Kidney (tissue), 14 donors: ENCODE results near the gene MYO9A. TPM values are rescaled to one million over a fixed set of nuclear protein-coding genes. Genes with fewer than 3 reads are reported as not detected.
"Not testable (repeated sequence)": the region's sequence is repeated elsewhere in the genome, so short reads cannot be mapped to it uniquely, and the experiment has no call there.

ENCODE experiments used
- DNase-seq, 5 donors: peaks; one replicate each; pipeline ENCODE4 v3.0.0-alpha.2; 2013 to 2020
- FAIRE-seq: peaks from 2 replicates; lab custom pipeline; 2012; peaks lifted over from hg19 to GRCh38; lab: Jason Lieb, UNC
- H3K27ac ChIP-seq, 2 donors: one replicate each; pipeline ENCODE4 v1.7.0; 2013; ENCODE audit warnings: low read depth in 2 of 2, low read length in 2 of 2, inconsistent platforms in 1 of 2
- H3K27me3 ChIP-seq: one replicate; pipeline ENCODE4 v1.7.1; 2013; ENCODE audit warnings: low read length, inconsistent platforms; ENCODE audit not compliant: control insufficient read depth, insufficient read depth
- H3K36me3 ChIP-seq, 3 donors: one replicate each; pipeline versions ENCODE4 v1.7.0 to v1.7.1; 2013; ENCODE audit warnings: low read length in 3 of 3, control low read depth in 1 of 3, inconsistent platforms in 1 of 3; ENCODE audit not compliant: insufficient read depth in 3 of 3, control insufficient read depth in 2 of 3
- H3K4me1 ChIP-seq, 3 donors: one replicate each; pipeline versions ENCODE4 v1.7.0 to v1.7.1; 2013; ENCODE audit warnings: low read length in 3 of 3, inconsistent platforms in 1 of 3, low read depth in 1 of 3; ENCODE audit not compliant: control insufficient read depth in 2 of 3, insufficient read depth in 2 of 3
- H3K4me3 ChIP-seq, 3 donors: one replicate each; pipeline versions ENCODE4 v1.7.0 to v1.8.1; 2013; ENCODE audit warnings: low read length in 3 of 3, control low read depth in 1 of 3, inconsistent platforms in 1 of 3
- H3K9ac ChIP-seq, 3 donors: one replicate each; pipeline versions ENCODE4 v1.7.0 to v1.7.1; 2013; ENCODE audit warnings: low read length in 3 of 3, control low read depth in 1 of 3, inconsistent platforms in 1 of 3
- H3K9me3 ChIP-seq, 3 donors: one replicate each; pipeline versions ENCODE4 v1.7.0 to v1.7.1; 2013; ENCODE audit warnings: low read length in 3 of 3, control low read depth in 1 of 3, inconsistent platforms in 1 of 3; ENCODE audit not compliant: control insufficient read depth in 2 of 3, insufficient read depth in 1 of 3
- intact Hi-C: fragments of 100-400 bp; cut with DNase I; formaldehyde crosslinking; loops from one replicate; pipeline ENCODE4 v1.11.1; 2022
- polyA plus RNA-seq: library from polyadenylated mRNA; stranded (reverse); fragments of 350-450 nt; fragmentation: Illumina TruSeq; extraction: RNeasy Lipid Tissue Mini Kit (QIAGEN cat#74804); gene quantifications from one replicate; pipeline ENCODE4 v1.2.3, GENCODE V29; 2014; ENCODE audit warnings: low read depth, low replicate concordance; ENCODE audit not compliant: insufficient read depth
- total RNA-seq: library from RNA; stranded (reverse); fragmentation: NEBNext Ultra II Directional; extraction: Animal tissue kit (Norgen Biotek cat#: 25700); gene quantifications from one replicate; pipeline ENCODE4 v1.2.1, GENCODE V29; 2021
- TF ChIP-seq, protein P1 (sequence below): IDR thresholded peaks from 3 replicates; pipeline ENCODE4 v1.5.1; 2012; ENCODE audit warnings: mild to moderate bottlenecking, moderate library complexity, borderline replicate concordance; ENCODE audit not compliant: insufficient read depth; ENCODE audit errors: extremely low read depth
- donor health status: control.
- donor health status: control.
- donor health status: control.
- donor health status: control.
- donor health status: control.
- donor health status: DM: yes; HTN: yes; CAD: no.
- donor health status: Normal renal cell carcinoma (clear cell type).

MYO9A gene
- total and polyA plus RNA-seq, 2 donors from 2014 or later, result 5.5 to 132 TPM

DNA sequence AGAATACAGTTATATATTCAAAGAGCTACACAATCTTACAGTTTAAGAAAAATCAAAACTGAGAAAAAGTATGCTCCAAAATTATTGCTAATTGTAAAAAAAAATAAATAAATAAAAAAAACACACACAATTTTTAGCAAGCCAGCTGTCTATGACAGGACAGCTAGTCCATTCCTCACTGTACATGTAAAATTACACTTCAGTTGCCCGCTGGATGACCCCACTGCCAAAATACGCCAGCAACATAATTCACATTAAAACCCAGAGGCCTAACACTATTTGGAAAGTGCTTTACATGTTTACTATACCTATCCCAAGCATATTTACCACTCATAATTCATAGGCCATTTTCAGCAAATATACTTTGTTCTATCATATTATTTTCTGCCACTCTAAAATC, 5.8 kb downstream of the MYO9A start:
- no peak overlapping the region for H3K9ac ChIP-seq
- intact Hi-C loops, result no loop called here
- H3K4me1 ChIP-seq, result peaks cover 2 to 15% (median 8%) of the 10 kb centered on the region in 3 donors
- no peaks in the 10 kb centered on the region for H3K36me3 ChIP-seq
- no peak overlapping the region for H3K4me3 ChIP-seq
- TF ChIP-seq, protein P1, sequence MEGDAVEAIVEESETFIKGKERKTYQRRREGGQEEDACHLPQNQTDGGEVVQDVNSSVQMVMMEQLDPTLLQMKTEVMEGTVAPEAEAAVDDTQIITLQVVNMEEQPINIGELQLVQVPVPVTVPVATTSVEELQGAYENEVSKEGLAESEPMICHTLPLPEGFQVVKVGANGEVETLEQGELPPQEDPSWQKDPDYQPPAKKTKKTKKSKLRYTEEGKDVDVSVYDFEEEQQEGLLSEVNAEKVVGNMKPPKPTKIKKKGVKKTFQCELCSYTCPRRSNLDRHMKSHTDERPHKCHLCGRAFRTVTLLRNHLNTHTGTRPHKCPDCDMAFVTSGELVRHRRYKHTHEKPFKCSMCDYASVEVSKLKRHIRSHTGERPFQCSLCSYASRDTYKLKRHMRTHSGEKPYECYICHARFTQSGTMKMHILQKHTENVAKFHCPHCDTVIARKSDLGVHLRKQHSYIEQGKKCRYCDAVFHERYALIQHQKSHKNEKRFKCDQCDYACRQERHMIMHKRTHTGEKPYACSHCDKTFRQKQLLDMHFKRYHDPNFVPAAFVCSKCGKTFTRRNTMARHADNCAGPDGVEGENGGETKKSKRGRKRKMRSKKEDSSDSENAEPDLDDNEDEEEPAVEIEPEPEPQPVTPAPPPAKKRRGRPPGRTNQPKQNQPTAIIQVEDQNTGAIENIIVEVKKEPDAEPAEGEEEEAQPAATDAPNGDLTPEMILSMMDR, result no peak
- no peak overlapping the region for H3K27ac ChIP-seq
- H3K27me3 ChIP-seq, result no peaks in the 10 kb centered on the region
- FAIRE-seq (no peak), DNase-seq (peak in 3 of 5 donors; percentile 32 to 73 (median 36))
- no peaks in the 10 kb centered on the region for H3K9me3 ChIP-seq

DNA sequence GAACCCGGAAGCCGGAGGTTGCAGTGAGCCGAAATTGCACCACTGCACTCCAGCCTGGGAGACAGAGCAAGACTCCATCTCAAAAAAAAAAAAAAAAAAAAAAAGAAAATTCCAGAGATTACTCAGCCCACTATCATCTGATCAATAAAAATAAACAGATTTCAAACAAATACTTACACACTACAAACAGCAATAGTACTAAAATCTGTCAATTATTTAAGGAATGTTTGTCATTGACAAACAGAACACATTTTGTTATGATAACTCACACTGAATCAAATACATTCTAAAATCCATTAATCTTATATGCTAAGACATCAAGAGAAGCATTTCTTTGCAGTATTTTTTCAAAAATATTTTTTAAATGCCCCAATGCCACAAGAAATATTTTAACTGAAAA, 7.6 kb downstream of the MYO9A start:
- no peak for DNase-seq
- no peaks in the 10 kb centered on the region for H3K9me3 ChIP-seq
- H3K36me3 ChIP-seq, result no peaks in the 10 kb centered on the region
- no peak overlapping the region for H3K4me3 ChIP-seq
- H3K27ac ChIP-seq, result no peak overlapping the region
- TF ChIP-seq, protein P1, result no peak
- H3K4me1 ChIP-seq, result peaks cover 1 to 8% (median 8%) of the 10 kb centered on the region in 3 donors
- FAIRE-seq, result no peak
- no peaks in the 10 kb centered on the region for H3K27me3 ChIP-seq
- intact Hi-C loops, result no loop called here
- H3K9ac ChIP-seq, result no peak overlapping the region

DNA sequence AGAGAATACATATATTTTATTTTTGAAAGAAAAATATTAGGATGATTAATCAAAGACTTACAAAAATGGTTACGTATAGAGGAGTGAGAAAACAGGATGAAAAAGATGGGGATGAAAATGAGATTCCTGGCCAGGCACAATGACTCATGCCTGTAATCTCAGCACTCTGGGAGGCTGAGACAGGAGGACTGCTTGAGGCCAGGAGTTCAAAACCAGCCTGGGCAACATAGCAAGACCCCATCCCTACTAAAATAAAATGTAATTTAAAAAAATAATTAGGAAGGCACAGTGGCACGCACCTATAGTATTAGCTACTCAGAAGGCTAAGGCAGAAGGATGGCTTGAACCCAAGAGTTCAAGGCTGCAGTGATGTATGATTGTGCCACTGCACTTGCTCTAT, 11.9 kb downstream of the MYO9A start:
- FAIRE-seq (no peak), DNase-seq (no peak)
- intact Hi-C loops, result no loop called here
- H3K4me1 ChIP-seq, result peaks cover 0 to 3% (median 0%) of the 10 kb centered on the region in 3 donors
- H3K27me3 ChIP-seq, result no peaks in the 10 kb centered on the region
- TF ChIP-seq, protein P1, result no peak
- no peak overlapping the region for H3K27ac ChIP-seq
- H3K9me3 ChIP-seq, result no peaks in the 10 kb centered on the region
- no peak overlapping the region for H3K4me3 ChIP-seq
- H3K36me3 ChIP-seq, result no peaks in the 10 kb centered on the region
- no peak overlapping the region for H3K9ac ChIP-seq

DNA sequence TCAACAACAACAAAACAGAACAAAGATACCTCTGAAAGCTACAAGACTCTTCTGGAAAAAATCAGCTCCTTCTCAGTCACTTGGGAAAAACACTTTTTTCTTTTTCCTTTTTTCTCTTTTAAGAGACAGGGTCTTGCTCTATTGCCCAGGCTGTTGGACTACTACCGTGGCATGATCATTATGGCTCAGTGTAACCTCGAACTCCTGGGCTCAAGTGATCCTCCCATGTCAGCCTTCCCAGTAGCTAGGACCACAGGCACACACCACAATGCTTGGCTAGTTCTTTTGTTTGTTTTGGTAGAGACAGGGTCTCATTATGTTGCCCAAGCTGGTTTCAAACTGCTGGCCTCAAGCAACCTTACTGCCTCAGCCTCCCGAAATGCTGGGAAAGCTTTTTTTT, 12.8 kb downstream of the MYO9A start:
- Histone ChIP-seq H3K9ac (no peak overlapping the region), H3K36me3 (no peaks in the 10 kb centered on the region), H3K27ac (no peak overlapping the region), H3K4me3 (no peak overlapping the region), H3K4me1 (peaks cover 0 to 3% (median 0%) of the 10 kb centered on the region in 3 donors), H3K9me3 (no peaks in the 10 kb centered on the region), H3K27me3 (no peaks in the 10 kb centered on the region)
- TF ChIP-seq, protein P1, result no peak
- DNase-seq (no peak), FAIRE-seq (no peak)
- intact Hi-C loops, result no loop called here

DNA sequence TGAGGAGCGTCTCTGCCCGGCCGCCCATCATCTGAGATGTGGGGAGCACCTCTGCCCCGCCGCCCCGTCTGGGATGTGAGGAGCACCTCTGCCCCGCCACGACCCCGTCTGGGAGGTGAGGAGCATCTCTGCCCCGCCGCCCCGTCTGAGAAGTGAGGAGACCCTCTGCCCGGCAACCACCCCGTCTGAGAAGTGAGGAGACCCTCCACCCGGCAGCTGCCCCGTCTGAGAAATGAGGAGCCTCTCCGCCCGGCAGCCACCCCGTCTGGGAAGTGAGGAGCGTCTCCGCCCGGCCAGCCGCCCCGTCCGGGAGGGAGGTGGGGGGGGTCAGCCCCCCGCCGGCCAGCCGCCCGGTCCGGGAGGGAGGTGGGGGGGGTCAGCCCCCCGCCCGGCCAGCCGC, 17.4 kb downstream of the MYO9A start:
- H3K9ac ChIP-seq, H3K4me3 ChIP-seq, FAIRE-seq, intact Hi-C loops, H3K4me1 ChIP-seq, H3K27me3 ChIP-seq, H3K36me3 ChIP-seq, DNase-seq, H3K27ac ChIP-seq, H3K9me3 ChIP-seq: not testable (repeated sequence)
